ENCODE measurements around the gene BICD1. TPM values are rescaled to one million over a fixed set of nuclear protein-coding genes. Genes with fewer than 3 reads are reported as not detected.
"Not testable (repeated sequence)": the region's sequence is repeated elsewhere in the genome, so short reads cannot be mapped to it uniquely, and the experiment has no call there.

BICD1 gene
- total and polyA plus RNA-seq, 5 donors from 2014 or later: 8.0 to 23.6 (median 9.4) TPM

DNA sequence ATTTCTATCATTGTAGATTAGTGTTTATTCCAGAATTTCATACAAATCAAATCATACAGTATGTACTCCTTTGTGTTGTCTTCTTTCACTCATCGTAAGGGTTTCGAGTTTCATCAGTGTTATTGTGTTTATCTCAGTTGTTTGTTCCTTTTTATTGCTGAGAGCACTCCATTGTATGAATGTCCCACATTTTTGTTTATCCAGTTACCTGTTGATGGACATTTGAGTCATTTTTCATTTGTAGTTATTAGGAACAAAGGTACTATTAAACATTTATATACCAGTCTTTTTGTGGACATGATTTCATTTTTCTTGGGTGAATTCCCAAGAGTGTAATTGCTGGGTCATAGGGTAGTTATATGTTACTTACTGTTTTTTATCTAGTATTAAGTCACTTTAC lies 70.0 kb downstream of the BICD1 start:
- no peaks in the 10 kb centered on the region for H3K36me3 ChIP-seq (ENCODE audit: control insufficient read depth, insufficient read depth, low read length)
- H3K27me3 Mint-ChIP-seq: no peaks in the 10 kb centered on the region
- no peak overlapping the region for H3K27ac ChIP-seq (ENCODE audit: insufficient read depth, low read length, poor library complexity, severe bottlenecking)
- ATAC-seq (ENCODE audit: low read depth in 2 of 2) (no peak), DNase-seq (no peak)
- H3K4me1 ChIP-seq (ENCODE audit: control insufficient read depth, insufficient read depth, low read length, poor library complexity, severe bottlenecking): no peaks in the 10 kb centered on the region
- H3K36me3 Mint-ChIP-seq: peaks cover 18% of the 10 kb centered on the region
- H3K27me3 ChIP-seq (ENCODE audit: control insufficient read depth, insufficient read depth, low read length): no peaks in the 10 kb centered on the region
- H3K9me3 ChIP-seq (ENCODE audit: control insufficient read depth in 2 of 2, low read length in 2 of 2): no peaks in the 10 kb centered on the region
- peak overlapping the region in 1 of 3 donors; percentile 24 for H3K27ac Mint-ChIP-seq
- no peak overlapping the region for H3K4me3 Mint-ChIP-seq
- H3K4me1 Mint-ChIP-seq: peaks cover 2 to 12% (median 5%) of the 10 kb centered on the region in 4 donors
- H3K4me3 ChIP-seq (ENCODE audit: low read depth, low read length): no peak overlapping the region
- H3K9me3 Mint-ChIP-seq: no peaks in the 10 kb centered on the region

GRCh38 chr12:32178341-32179010 lies 71.8 kb downstream of the BICD1 start:
- Mint-ChIP-seq H3K4me3 (no peak overlapping the region), H3K9me3 (no peaks in the 10 kb centered on the region), H3K36me3 (peaks cover 15% of the 10 kb centered on the region), H3K27ac (no peak overlapping the region), H3K27me3 (no peaks in the 10 kb centered on the region), H3K4me1 (peaks cover 2 to 9% (median 5%) of the 10 kb centered on the region in 4 donors)
- no peak overlapping the region for H3K4me3 ChIP-seq (ENCODE audit: low read depth, low read length)
- no peak overlapping the region for H3K27ac ChIP-seq (ENCODE audit: insufficient read depth, low read length, poor library complexity, severe bottlenecking)
- no peak for ATAC-seq (ENCODE audit: low read depth in 2 of 2)
- DNase-seq: no peak
- no peaks in the 10 kb centered on the region for H3K36me3 ChIP-seq (ENCODE audit: control insufficient read depth, insufficient read depth, low read length)
- no peaks in the 10 kb centered on the region for H3K27me3 ChIP-seq (ENCODE audit: control insufficient read depth, insufficient read depth, low read length)
- no peaks in the 10 kb centered on the region for H3K9me3 ChIP-seq (ENCODE audit: control insufficient read depth in 2 of 2, low read length in 2 of 2)
- no peaks in the 10 kb centered on the region for H3K4me1 ChIP-seq (ENCODE audit: control insufficient read depth, insufficient read depth, low read length, poor library complexity, severe bottlenecking)

DNA sequence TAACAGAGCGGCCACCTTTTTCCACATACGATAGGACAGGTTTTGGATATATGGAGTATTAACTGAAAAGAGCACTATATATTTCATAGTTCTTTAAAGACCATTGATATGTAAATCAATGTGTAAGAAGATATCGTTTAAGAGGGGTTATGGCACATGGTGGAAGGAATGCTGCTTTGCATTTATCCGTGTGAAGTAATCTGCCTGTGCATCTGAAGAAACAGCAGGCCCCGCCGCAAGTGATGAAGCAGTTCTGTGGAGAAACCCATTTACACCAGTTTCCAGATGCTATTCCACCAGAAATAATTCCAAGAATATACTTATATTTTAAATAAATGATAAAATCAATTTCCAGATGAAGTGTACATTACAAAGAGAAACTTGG lies 72.4 kb downstream of the BICD1 start:
- Mint-ChIP-seq H3K27ac (no peak overlapping the region), H3K36me3 (peaks cover 15% of the 10 kb centered on the region), H3K27me3 (no peaks in the 10 kb centered on the region), H3K4me1 (peaks cover 2 to 9% (median 5%) of the 10 kb centered on the region in 4 donors), H3K9me3 (no peaks in the 10 kb centered on the region), H3K4me3 (no peak overlapping the region)
- no peaks in the 10 kb centered on the region for H3K9me3 ChIP-seq (ENCODE audit: control insufficient read depth in 2 of 2, low read length in 2 of 2)
- no peaks in the 10 kb centered on the region for H3K4me1 ChIP-seq (ENCODE audit: control insufficient read depth, insufficient read depth, low read length, poor library complexity, severe bottlenecking)
- no peak overlapping the region for H3K27ac ChIP-seq (ENCODE audit: insufficient read depth, low read length, poor library complexity, severe bottlenecking)
- no peaks in the 10 kb centered on the region for H3K27me3 ChIP-seq (ENCODE audit: control insufficient read depth, insufficient read depth, low read length)
- DNase-seq (no peak), ATAC-seq (ENCODE audit: low read depth in 2 of 2) (no peak)
- H3K4me3 ChIP-seq (ENCODE audit: low read depth, low read length): no peak overlapping the region
- H3K36me3 ChIP-seq (ENCODE audit: control insufficient read depth, insufficient read depth, low read length): no peaks in the 10 kb centered on the region

- ATAC-seq (ENCODE audit: low read depth in 2 of 2) (no peak), DNase-seq (no peak)
- H3K27ac Mint-ChIP-seq: no peak overlapping the region
- Histone ChIP-seq H3K27ac (ENCODE audit: insufficient read depth, low read length, poor library complexity, severe bottlenecking) (no peak overlapping the region), H3K4me3 (ENCODE audit: low read depth, low read length) (no peak overlapping the region), H3K4me1 (ENCODE audit: control insufficient read depth, insufficient read depth, low read length, poor library complexity, severe bottlenecking) (no peaks in the 10 kb centered on the region), H3K27me3 (ENCODE audit: control insufficient read depth, insufficient read depth, low read length) (no peaks in the 10 kb centered on the region), H3K36me3 (ENCODE audit: control insufficient read depth, insufficient read depth, low read length) (no peaks in the 10 kb centered on the region), H3K9me3 (ENCODE audit: control insufficient read depth in 2 of 2, low read length in 2 of 2) (no peaks in the 10 kb centered on the region)
- no peaks in the 10 kb centered on the region for H3K27me3 Mint-ChIP-seq
- no peak overlapping the region for H3K4me3 Mint-ChIP-seq
- H3K4me1 Mint-ChIP-seq: peaks cover 4 to 14% (median 6%) of the 10 kb centered on the region in 4 donors
- H3K36me3 Mint-ChIP-seq: peaks cover 17% of the 10 kb centered on the region
- H3K9me3 Mint-ChIP-seq: no peaks in the 10 kb centered on the region
These were observed 75.0 kb downstream of the BICD1 start for GRCh38 chr12:32181498-32182175.

GRCh38 chr12:32183650-32184049 lies 77.0 kb downstream of the BICD1 start:
- H3K27me3 ChIP-seq (ENCODE audit: control insufficient read depth, insufficient read depth, low read length): no peaks in the 10 kb centered on the region
- no peaks in the 10 kb centered on the region for H3K9me3 Mint-ChIP-seq
- peaks cover 4 to 14% (median 6%) of the 10 kb centered on the region in 4 donors for H3K4me1 Mint-ChIP-seq
- no peak overlapping the region for H3K27ac ChIP-seq (ENCODE audit: insufficient read depth, low read length, poor library complexity, severe bottlenecking)
- peaks cover 19% of the 10 kb centered on the region for H3K36me3 Mint-ChIP-seq
- H3K27me3 Mint-ChIP-seq: no peaks in the 10 kb centered on the region
- no peak overlapping the region for H3K4me3 ChIP-seq (ENCODE audit: low read depth, low read length)
- no peak overlapping the region for H3K27ac Mint-ChIP-seq
- DNase-seq (no peak), ATAC-seq (ENCODE audit: low read depth in 2 of 2) (no peak)
- no peaks in the 10 kb centered on the region for H3K4me1 ChIP-seq (ENCODE audit: control insufficient read depth, insufficient read depth, low read length, poor library complexity, severe bottlenecking)
- H3K9me3 ChIP-seq (ENCODE audit: control insufficient read depth in 2 of 2, low read length in 2 of 2): no peaks in the 10 kb centered on the region
- no peaks in the 10 kb centered on the region for H3K36me3 ChIP-seq (ENCODE audit: control insufficient read depth, insufficient read depth, low read length)
- H3K4me3 Mint-ChIP-seq: no peak overlapping the region

DNA sequence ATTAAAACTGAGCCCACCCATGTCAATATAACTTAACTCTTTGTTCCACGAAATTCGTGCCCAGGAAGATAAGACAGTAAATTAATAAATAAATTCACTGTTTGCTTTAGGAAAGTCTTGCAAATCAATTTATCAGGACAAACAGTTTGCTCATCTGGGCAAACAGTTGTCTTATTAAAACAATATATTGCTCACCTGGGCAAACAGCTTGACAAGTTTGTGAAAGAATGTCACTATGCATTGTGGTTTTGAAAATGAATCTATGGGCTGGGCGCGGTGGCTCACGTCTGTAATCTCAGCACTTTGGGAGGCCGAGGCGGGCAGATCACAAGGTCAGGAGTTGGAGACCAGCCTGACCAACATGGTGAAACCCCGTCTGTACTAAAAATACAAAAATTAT lies 80.5 kb downstream of the BICD1 start:
- H3K27ac Mint-ChIP-seq: not testable (repeated sequence)

DNA sequence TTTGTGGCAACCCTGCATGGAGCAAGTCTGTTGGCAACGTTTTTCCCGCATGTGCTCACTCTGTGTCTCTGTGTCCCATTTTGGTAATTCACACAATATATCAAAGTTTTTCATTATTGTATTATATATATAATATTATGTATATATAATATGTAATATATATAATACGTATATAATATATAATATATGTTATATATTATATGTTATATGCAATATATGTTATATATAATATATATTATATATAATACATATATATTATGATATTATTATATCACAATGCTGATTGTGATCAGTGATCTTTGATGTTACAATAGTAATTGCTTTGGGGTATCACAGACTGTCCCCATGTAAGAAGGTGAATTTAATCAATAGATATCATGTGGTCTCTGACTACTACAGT lies 84.8 kb downstream of the BICD1 start:
- Histone ChIP-seq H3K27me3 (ENCODE audit: control insufficient read depth, insufficient read depth, low read length) (no peaks in the 10 kb centered on the region), H3K27ac (ENCODE audit: insufficient read depth, low read length, poor library complexity, severe bottlenecking) (no peak overlapping the region), H3K9me3 (ENCODE audit: control insufficient read depth in 2 of 2, low read length in 2 of 2) (peaks cover 3 to 7% of the 10 kb centered on the region in 2 experiments), H3K4me3 (ENCODE audit: low read depth, low read length) (no peak overlapping the region), H3K4me1 (ENCODE audit: control insufficient read depth, insufficient read depth, low read length, poor library complexity, severe bottlenecking) (no peaks in the 10 kb centered on the region), H3K36me3 (ENCODE audit: control insufficient read depth, insufficient read depth, low read length) (no peaks in the 10 kb centered on the region)
- no peak for ATAC-seq (ENCODE audit: low read depth in 2 of 2)
- peaks cover 0 to 30% (median 8%) of the 10 kb centered on the region in 7 donors for H3K9me3 Mint-ChIP-seq
- no peak for DNase-seq
- no peak overlapping the region for H3K4me3 Mint-ChIP-seq
- H3K4me1 Mint-ChIP-seq: no peaks in the 10 kb centered on the region
- no peak overlapping the region for H3K27ac Mint-ChIP-seq
- peaks cover 23% of the 10 kb centered on the region for H3K36me3 Mint-ChIP-seq
- H3K27me3 Mint-ChIP-seq: no peaks in the 10 kb centered on the region

More for the DNA sequence above, 80.5 kb downstream of the BICD1 start:
- not testable (repeated sequence) for H3K36me3 ChIP-seq (ENCODE audit: control insufficient read depth, insufficient read depth, low read length); ATAC-seq (ENCODE audit: low read depth in 2 of 2); H3K9me3 ChIP-seq (ENCODE audit: control insufficient read depth in 2 of 2, low read length in 2 of 2); H3K27me3 Mint-ChIP-seq; H3K27ac ChIP-seq (ENCODE audit: insufficient read depth, low read length, poor library complexity, severe bottlenecking); H3K4me3 Mint-ChIP-seq; H3K4me1 ChIP-seq (ENCODE audit: control insufficient read depth, insufficient read depth, low read length, poor library complexity, severe bottlenecking); DNase-seq; H3K4me1 Mint-ChIP-seq; H3K27me3 ChIP-seq (ENCODE audit: control insufficient read depth, insufficient read depth, low read length); H3K9me3 Mint-ChIP-seq; H3K4me3 ChIP-seq (ENCODE audit: low read depth, low read length)
- peaks cover 22% of the 10 kb centered on the region for H3K36me3 Mint-ChIP-seq
